Chondrocyte (in vitro differentiated cells): ENCODE data around the gene CDCA8. TPM values are rescaled to one million over a fixed set of nuclear protein-coding genes. Genes with fewer than 3 reads are reported as not detected.

ENCODE experiments used
- DNase-seq: peaks from one replicate; pipeline ENCODE4 v3.0.0; 2021; ENCODE audit warnings: mixed read lengths, low spot score
- H3K27ac Mint-ChIP-seq: one replicate; pipeline ENCODE4 v1.8.0; 2021; ENCODE audit warnings: mild to moderate bottlenecking, moderate library complexity, mixed read lengths; ENCODE audit not compliant: unreplicated experiment
- H3K27me3 Mint-ChIP-seq: 2 replicates; pipeline ENCODE4 v1.8.0; 2021; ENCODE audit warnings: low read depth, mixed read lengths
- H3K36me3 Mint-ChIP-seq: 2 replicates; pipeline ENCODE4 v1.8.0; 2021; ENCODE audit warnings: low read depth, mixed read lengths
- H3K4me1 Mint-ChIP-seq: 2 replicates; pipeline ENCODE4 v1.8.0; 2021; ENCODE audit warnings: low read depth, mild to moderate bottlenecking, mixed read lengths
- H3K4me3 Mint-ChIP-seq: one replicate; pipeline ENCODE4 v1.8.0; 2021; ENCODE audit warnings: mild to moderate bottlenecking, moderate library complexity, mixed read lengths; ENCODE audit not compliant: unreplicated experiment
- H3K9me3 Mint-ChIP-seq: 2 replicates; pipeline ENCODE4 v1.8.0; 2021; ENCODE audit warnings: low read depth, mixed read lengths
- total RNA-seq: library from RNA; stranded (reverse); gene quantifications from 3 replicates; pipeline ENCODE4 v1.2.1, GENCODE V29; 2021
- TF ChIP-seq, protein P1 (sequence below): fragments of 200-600 bp; sonication (generic); IDR thresholded peaks from 2 replicates; pipeline ENCODE4 v1.5.0; 2021; ENCODE audit warnings: antibody characterized with exemption, mild to moderate bottlenecking, moderate library complexity

Gene CDCA8
- total RNA-seq, 1 donor from 2014 or later = 6.0 TPM

DNA sequence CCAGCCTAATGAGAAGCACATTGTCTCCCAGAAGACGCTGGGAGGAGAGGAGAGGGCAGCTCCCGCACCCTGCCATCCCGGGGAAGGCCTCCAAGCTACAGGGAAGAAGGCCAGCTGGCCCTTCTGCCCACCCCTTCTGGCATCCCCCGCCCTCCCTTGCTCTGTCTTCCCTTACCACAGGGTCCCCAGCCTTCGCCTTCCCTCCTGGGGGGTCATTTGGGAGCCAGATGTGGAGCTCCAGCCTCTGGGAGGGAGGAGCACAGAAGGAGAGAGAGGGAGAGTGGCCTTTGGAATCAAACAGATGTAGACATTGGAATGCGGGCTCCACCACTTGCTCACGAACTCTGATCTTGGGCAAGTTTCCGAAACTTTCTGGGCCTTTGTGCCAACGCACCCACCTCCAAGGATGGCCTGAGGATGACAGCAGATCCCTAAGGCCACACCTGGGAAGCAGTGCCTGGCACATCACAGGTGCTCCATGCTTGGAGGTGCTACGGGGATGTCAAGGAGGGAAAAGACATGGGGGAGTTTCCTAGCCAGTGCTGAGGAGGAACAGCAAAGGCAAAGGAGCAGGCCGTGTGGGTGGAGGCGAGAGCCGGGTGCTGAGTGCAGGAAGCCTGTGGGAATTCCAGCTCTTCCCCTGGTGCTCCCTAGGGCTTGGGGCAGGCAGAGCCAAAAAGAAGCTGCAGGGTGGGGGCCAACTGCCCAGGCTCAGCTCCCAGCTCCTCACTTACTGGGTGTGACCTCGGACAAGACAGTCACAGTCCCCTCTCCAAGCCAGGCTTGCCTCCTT is 34.5 kb upstream of the CDCA8 start:
- Mint-ChIP-seq H3K27me3 (peaks cover 13% of the 10 kb centered on the region), H3K4me3 (no peak overlapping the region), H3K36me3 (no peaks in the 10 kb centered on the region), H3K27ac (no peak overlapping the region), H3K9me3 (no peaks in the 10 kb centered on the region), H3K4me1 (no peaks in the 10 kb centered on the region)
- TF ChIP-seq, protein P1, sequence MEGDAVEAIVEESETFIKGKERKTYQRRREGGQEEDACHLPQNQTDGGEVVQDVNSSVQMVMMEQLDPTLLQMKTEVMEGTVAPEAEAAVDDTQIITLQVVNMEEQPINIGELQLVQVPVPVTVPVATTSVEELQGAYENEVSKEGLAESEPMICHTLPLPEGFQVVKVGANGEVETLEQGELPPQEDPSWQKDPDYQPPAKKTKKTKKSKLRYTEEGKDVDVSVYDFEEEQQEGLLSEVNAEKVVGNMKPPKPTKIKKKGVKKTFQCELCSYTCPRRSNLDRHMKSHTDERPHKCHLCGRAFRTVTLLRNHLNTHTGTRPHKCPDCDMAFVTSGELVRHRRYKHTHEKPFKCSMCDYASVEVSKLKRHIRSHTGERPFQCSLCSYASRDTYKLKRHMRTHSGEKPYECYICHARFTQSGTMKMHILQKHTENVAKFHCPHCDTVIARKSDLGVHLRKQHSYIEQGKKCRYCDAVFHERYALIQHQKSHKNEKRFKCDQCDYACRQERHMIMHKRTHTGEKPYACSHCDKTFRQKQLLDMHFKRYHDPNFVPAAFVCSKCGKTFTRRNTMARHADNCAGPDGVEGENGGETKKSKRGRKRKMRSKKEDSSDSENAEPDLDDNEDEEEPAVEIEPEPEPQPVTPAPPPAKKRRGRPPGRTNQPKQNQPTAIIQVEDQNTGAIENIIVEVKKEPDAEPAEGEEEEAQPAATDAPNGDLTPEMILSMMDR = no peak
- DNase-seq = no peak

DNA sequence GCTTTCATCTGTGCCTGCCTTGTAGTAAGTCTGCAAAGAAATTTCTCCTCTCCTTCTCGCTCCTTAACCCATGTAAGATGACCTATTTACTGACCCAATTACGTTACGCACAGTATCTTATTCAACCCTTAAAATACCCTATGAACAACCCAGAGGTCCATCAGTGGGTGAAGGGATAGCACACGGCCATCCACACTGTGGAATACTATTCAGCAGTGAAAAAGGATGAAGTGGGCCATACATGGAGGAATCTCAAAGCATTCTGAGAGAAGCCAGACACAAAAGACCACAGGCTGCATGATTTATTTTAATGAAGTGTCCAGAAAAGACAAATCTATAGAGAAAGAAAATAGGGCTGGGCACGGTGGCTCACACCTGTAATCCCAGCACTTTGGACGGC is 33.8 kb upstream of the CDCA8 start:
- no peak for DNase-seq
- H3K36me3 Mint-ChIP-seq = no peaks in the 10 kb centered on the region
- H3K4me1 Mint-ChIP-seq = peaks cover 5% of the 10 kb centered on the region
- H3K9me3 Mint-ChIP-seq = no peaks in the 10 kb centered on the region
- no peak overlapping the region for H3K27ac Mint-ChIP-seq
- H3K4me3 Mint-ChIP-seq = no peak overlapping the region
- peaks cover 13% of the 10 kb centered on the region for H3K27me3 Mint-ChIP-seq
- TF ChIP-seq, protein P1 = no peak

DNA sequence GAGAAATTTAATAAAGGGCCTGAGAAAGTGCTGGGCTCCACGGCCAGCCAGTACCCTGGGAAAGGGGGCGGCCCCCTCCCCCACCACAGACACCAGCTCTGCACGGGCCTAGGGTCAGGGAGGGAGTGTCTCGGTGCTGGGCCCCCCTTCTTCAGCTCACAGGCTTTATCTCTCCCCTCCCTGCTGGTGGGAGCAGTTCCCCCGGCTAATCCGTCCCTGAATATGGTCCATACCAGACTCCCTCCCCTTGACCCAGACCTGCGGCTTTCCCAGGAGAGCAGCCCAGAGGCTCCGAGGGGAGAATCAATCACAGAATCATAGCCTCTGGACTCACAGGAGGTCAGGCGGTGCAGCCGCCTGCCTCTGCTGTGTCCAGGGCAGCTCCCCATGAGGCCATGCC is 31.7 kb upstream of the CDCA8 start:
- no peaks in the 10 kb centered on the region for H3K9me3 Mint-ChIP-seq
- H3K4me1 Mint-ChIP-seq = peaks cover 5% of the 10 kb centered on the region
- TF ChIP-seq, protein P1 = no peak
- H3K27me3 Mint-ChIP-seq = peaks cover 12% of the 10 kb centered on the region
- H3K4me3 Mint-ChIP-seq = no peak overlapping the region
- H3K27ac Mint-ChIP-seq = no peak overlapping the region
- DNase-seq = no peak
- H3K36me3 Mint-ChIP-seq = no peaks in the 10 kb centered on the region

DNA sequence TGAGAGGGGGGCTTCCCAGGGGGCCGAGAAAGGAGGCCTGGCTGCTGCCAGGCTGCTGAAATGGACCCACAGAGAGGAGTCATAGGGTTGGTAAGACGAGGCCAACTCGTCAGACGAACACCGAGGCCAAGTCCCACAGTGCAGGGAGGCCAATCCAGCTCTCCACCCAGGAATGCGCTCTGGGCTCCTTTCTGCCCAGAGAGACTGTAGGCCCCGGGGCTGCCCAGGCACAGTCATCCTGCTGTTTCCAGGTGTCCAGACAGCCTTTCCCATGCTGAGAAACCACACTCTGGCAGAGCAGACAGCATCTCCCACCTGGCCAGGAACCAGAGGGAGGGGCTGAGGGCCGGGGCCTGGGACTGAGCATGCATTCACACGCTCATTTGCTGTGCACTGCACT is 30.9 kb upstream of the CDCA8 start:
- H3K4me3 Mint-ChIP-seq = no peak overlapping the region
- H3K27me3 Mint-ChIP-seq = peaks cover 12% of the 10 kb centered on the region
- TF ChIP-seq, protein P1 = no peak
- no peaks in the 10 kb centered on the region for H3K9me3 Mint-ChIP-seq
- peaks cover 5% of the 10 kb centered on the region for H3K4me1 Mint-ChIP-seq
- DNase-seq = no peak
- no peaks in the 10 kb centered on the region for H3K36me3 Mint-ChIP-seq
- no peak overlapping the region for H3K27ac Mint-ChIP-seq

DNA sequence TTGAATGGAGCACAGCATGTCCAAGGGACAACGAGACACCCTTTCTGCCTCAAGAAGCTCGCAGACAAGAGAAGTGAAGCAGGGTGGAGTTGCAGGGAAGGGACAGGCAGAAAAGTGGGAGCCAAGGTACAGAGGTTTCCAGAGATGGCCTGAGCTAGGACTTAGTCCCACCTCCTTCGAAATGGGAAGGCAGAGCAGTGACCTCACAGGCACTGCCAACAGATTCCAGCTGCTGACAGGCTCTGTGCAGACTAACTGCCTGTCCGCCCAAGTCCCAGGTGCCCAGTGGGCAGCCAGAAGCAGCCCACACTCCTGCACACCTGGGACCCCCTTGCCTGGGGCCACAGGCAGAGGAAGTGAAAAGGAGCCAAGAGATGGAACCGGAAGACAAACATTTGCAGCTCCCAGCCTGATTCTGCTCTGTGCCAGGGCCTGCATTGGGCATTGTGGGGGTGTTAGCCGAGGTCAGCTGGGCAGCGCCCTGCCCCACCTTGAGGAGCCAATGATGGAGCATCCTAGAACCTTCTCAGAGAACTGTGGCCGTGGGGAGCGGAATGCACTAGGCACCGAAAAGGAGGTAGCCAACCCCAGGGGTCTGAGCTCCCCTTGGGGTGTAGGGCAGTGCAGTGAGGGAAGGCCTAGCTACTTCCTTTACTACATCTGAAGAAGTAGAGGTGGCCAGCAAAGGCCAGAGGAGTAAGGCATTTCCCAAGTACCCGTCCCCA is 30.1 kb upstream of the CDCA8 start:
- Mint-ChIP-seq H3K36me3 (no peaks in the 10 kb centered on the region), H3K9me3 (no peaks in the 10 kb centered on the region), H3K4me1 (peaks cover 5% of the 10 kb centered on the region), H3K27me3 (peaks cover 12% of the 10 kb centered on the region), H3K27ac (no peak overlapping the region), H3K4me3 (no peak overlapping the region)
- TF ChIP-seq, protein P1 = no peak
- DNase-seq = no peak
